Measurements from ENCODE around the gene GAPVD1. TPM values are rescaled to one million over a fixed set of nuclear protein-coding genes. Genes with fewer than 3 reads are reported as not detected.
"Not testable (repeated sequence)": the region's sequence is repeated elsewhere in the genome, so short reads cannot be mapped to it uniquely, and the experiment has no call there.

Gene GAPVD1
- total RNA-seq, 4 donors from 2014 or later = 43.6 to 80.9 (median 65.6) TPM

- H3K9me3 ChIP-seq = no peaks in the 10 kb centered on the region
- H3K4me1 ChIP-seq = peaks cover 0 to 9% (median 0%) of the 10 kb centered on the region in 4 donors
- no peak for TF ChIP-seq POLR2A (IDR thresholded peaks at IDR 0.05)
- no peak for TF ChIP-seq CTCF (IDR thresholded peaks at IDR 0.05)
- no peaks in the 10 kb centered on the region for H3K36me3 ChIP-seq
- no peaks in the 10 kb centered on the region for H3K27me3 ChIP-seq
- no peak overlapping the region for H3K27ac ChIP-seq
- H3K4me3 ChIP-seq = no peak overlapping the region
- no peak for DNase-seq
Measured at GRCh38 chr9:125277411-125277810, 15.8 kb downstream of the GAPVD1 start.

GRCh38 chr9:125280945-125281344, 19.3 kb downstream of the GAPVD1 start:
- Histone ChIP-seq H3K36me3 (no peaks in the 10 kb centered on the region), H3K27me3 (no peaks in the 10 kb centered on the region), H3K9me3 (no peaks in the 10 kb centered on the region), H3K4me1 (no peaks in the 10 kb centered on the region), H3K27ac (no peak overlapping the region), H3K4me3 (no peak overlapping the region)
- no peak for TF ChIP-seq CTCF (IDR thresholded peaks at IDR 0.05)
- no peak for TF ChIP-seq POLR2A (IDR thresholded peaks at IDR 0.05)
- DNase-seq = no peak

GRCh38 chr9:125284855-125285254, 23.2 kb downstream of the GAPVD1 start:
- no peak for TF ChIP-seq POLR2A (IDR thresholded peaks at IDR 0.05)
- TF ChIP-seq CTCF (IDR thresholded peaks at IDR 0.05) = no peak
- no peaks in the 10 kb centered on the region for H3K27me3 ChIP-seq
- no peaks in the 10 kb centered on the region for H3K36me3 ChIP-seq
- no peak overlapping the region for H3K27ac ChIP-seq
- no peak for DNase-seq
- no peaks in the 10 kb centered on the region for H3K4me1 ChIP-seq
- no peak overlapping the region for H3K4me3 ChIP-seq
- no peaks in the 10 kb centered on the region for H3K9me3 ChIP-seq

- H3K27me3 ChIP-seq, H3K9me3 ChIP-seq, H3K27ac ChIP-seq, DNase-seq, H3K4me1 ChIP-seq, H3K36me3 ChIP-seq, H3K4me3 ChIP-seq: not testable (repeated sequence)
Measured at GRCh38 chr9:125286935-125287433, 25.4 kb downstream of the GAPVD1 start.

- H3K27me3 ChIP-seq = no peaks in the 10 kb centered on the region
- no peak for DNase-seq
- H3K4me1 ChIP-seq = peaks cover 0 to 5% (median 0%) of the 10 kb centered on the region in 4 donors
Measured at GRCh38 chr9:125293134-125293533, 31.5 kb downstream of the GAPVD1 start.

GRCh38 chr9:125295657-125296056, 34.0 kb downstream of the GAPVD1 start:
- Histone ChIP-seq H3K4me3 (no peak overlapping the region), H3K9me3 (no peaks in the 10 kb centered on the region), H3K27ac (no peak overlapping the region), H3K27me3 (no peaks in the 10 kb centered on the region), H3K36me3 (peaks cover 0 to 7% (median 0%) of the 10 kb centered on the region in 3 donors), H3K4me1 (peaks cover 0 to 5% (median 0%) of the 10 kb centered on the region in 4 donors)
- TF ChIP-seq CTCF (IDR thresholded peaks at IDR 0.05) (no peak), POLR2A (IDR thresholded peaks at IDR 0.05) (no peak)
- no peak for DNase-seq

More at GRCh38 chr9:125293134-125293533, 31.5 kb downstream of the GAPVD1 start:
- no peak overlapping the region for H3K27ac ChIP-seq
- no peaks in the 10 kb centered on the region for H3K9me3 ChIP-seq
- TF ChIP-seq POLR2A (IDR thresholded peaks at IDR 0.05) = no peak
- TF ChIP-seq CTCF (IDR thresholded peaks at IDR 0.05) = no peak
- H3K36me3 ChIP-seq = no peaks in the 10 kb centered on the region
- H3K4me3 ChIP-seq = no peak overlapping the region
